ENCODE measurements around the gene ZNRF3. TPM values are rescaled to one million over a fixed set of nuclear protein-coding genes. Genes with fewer than 3 reads are reported as not detected.
"Not testable (repeated sequence)": the region's sequence is repeated elsewhere in the genome, so short reads cannot be mapped to it uniquely, and the experiment has no call there.

The ZNRF3 gene
- total and polyA plus RNA-seq, 4 donors: 8.9 to 13.0 (median 11.3) TPM

DNA sequence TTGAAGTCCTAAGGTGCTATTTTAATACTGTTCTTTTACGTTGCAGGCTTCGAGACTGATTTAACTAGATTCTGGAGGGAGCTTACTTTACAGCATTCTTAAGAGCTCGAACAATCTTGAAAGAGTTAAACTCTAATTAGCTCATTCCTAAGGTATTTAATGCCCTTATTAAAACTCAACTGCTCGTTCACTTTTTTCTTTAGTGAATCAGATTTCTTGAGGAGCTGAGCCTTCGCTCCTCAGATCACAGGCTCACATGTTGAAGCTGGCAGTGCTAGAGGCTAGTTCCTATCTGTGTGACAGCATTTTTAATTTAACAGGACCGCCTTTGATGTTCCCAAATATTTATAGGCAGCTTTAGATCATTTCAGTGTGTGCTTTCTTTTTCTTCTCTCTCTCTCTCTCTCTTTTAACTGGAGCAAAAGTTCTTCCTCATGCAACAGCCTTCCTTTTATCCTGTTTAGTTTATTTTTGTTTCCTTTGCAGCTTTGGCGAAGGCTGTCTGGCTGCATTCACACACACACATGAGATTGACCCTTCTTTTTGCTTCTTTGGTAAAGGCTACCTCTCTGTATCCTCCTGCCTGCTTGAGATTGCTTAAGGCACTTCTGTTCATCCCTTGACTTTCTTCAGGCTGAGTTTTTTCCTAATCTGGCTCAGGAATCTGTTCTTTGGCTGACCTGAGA is 21.0 kb downstream of the ZNRF3 start:
- H3K27me3 ChIP-seq (ENCODE audit: control insufficient read depth, insufficient read depth, low read length): no peaks in the 10 kb centered on the region
- peak overlapping the region; percentile 59 for H3K27ac ChIP-seq (ENCODE audit: low read depth, low read length)
- DNase-seq (ENCODE audit: low read depth in 4 of 6, low spot score in 6 of 6): peak in 2 of 6 donors; percentile 46 to 55
- no peak overlapping the region for H3K4me3 ChIP-seq (ENCODE audit: low read depth, low read length)
- H3K4me1 ChIP-seq (ENCODE audit: control insufficient read depth, insufficient read depth, low read length): peaks cover 34% of the 10 kb centered on the region
- 26% methylated on average over 3 of the region's 7 CpGs for WGBS (ENCODE audit: insufficient coverage)
- no peaks in the 10 kb centered on the region for H3K9me3 ChIP-seq (ENCODE audit: control insufficient read depth, insufficient read depth, low read length)
- no peaks in the 10 kb centered on the region for H3K36me3 ChIP-seq (ENCODE audit: control insufficient read depth, insufficient read depth, low read length)

DNA sequence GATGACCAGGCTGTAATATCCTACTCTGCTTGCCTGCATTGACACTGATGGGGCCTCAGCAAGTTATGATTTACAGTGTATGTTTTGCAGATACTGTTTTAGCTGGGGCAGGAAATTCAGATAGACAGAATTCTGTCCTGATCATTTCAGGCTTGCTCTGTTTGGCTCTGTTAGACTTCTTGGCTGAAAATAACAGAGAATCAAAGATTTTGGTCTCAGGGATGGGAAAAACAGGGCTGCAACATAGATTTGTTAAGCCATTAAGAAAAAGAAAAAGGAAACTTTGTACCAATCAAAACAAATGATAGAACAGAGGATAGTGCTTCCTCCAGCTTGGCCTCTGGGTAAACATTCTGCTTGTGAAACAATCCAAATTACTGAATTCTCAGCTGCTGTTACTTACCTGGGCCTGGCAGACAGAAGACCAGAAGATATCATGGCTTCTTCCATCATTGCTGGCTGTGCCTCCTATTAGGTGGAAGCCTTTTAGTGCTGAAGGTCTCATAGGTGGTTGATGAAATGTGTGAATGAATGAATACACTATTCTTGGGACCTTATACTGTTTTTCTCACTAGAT is 22.0 kb downstream of the ZNRF3 start:
- Histone ChIP-seq H3K4me3 (ENCODE audit: low read depth, low read length) (no peak overlapping the region), H3K27ac (ENCODE audit: low read depth, low read length) (peak overlapping the region; percentile 59), H3K4me1 (ENCODE audit: control insufficient read depth, insufficient read depth, low read length) (peaks cover 34% of the 10 kb centered on the region), H3K36me3 (ENCODE audit: control insufficient read depth, insufficient read depth, low read length) (no peaks in the 10 kb centered on the region), H3K27me3 (ENCODE audit: control insufficient read depth, insufficient read depth, low read length) (no peaks in the 10 kb centered on the region), H3K9me3 (ENCODE audit: control insufficient read depth, insufficient read depth, low read length) (no peaks in the 10 kb centered on the region)
- no peak for DNase-seq (ENCODE audit: low read depth in 4 of 6, low spot score in 6 of 6)

DNA sequence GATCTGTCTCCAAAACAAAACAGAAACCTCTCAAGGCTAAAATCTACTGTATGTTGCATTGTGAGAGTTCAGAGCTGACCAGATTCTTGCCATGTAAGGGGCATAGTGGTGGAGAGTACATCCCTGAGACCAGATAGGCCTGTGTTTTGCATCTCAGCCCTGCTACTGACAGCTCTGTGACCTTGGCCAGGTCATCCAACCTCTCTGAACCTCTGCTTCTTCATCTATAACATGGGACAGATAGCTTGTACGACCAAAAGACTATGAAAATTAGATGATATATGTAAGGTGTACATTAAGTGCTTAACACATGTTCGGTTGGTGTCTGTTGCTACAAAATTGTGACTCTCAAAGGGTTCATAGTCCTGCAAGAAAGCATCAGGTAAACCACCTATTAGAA is 22.9 kb downstream of the ZNRF3 start:
- Histone ChIP-seq H3K27ac (ENCODE audit: low read depth, low read length) (no peak overlapping the region), H3K4me3 (ENCODE audit: low read depth, low read length) (no peak overlapping the region)
- WGBS (ENCODE audit: insufficient coverage): 100% methylated on average over 1 of the region's 2 CpGs

DNA sequence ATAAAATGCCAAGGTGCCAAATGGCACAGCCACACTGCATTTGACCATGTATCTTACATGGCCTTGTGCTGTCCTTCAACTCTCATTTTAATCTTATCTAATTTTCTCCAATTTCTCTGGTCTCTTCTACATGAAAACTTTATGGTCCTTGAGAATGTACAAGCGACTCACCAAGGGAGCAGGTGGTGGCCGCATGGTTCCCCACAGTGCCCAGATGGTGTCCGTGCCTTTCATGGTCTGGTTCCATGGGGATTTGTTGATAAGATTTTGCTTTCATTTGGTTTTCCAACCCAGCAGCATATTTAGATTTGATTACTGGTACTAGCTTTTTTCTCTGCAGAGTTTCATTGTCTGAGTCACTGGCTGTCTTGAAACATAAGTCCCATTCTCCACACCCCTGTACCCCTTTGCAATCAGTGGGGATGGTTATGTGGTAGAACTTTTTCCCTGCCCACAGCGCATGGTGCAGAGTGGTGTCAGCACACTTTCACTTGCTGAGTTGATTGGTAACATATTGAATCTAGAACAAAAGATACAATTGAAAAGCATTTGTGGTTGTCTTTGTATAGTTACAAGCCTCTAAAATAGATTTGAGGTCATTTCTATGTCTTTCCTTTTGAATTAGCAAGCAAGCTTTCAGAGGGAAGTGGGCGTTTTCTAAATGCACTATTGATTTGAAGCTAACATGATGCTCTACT is 24.1 kb downstream of the ZNRF3 start:
- H3K36me3 ChIP-seq (ENCODE audit: control insufficient read depth, insufficient read depth, low read length): no peaks in the 10 kb centered on the region
- no peak for DNase-seq (ENCODE audit: low read depth in 4 of 6, low spot score in 6 of 6)
- no peaks in the 10 kb centered on the region for H3K27me3 ChIP-seq (ENCODE audit: control insufficient read depth, insufficient read depth, low read length)
- H3K27ac ChIP-seq (ENCODE audit: low read depth, low read length): no peak overlapping the region
- peaks cover 43% of the 10 kb centered on the region for H3K4me1 ChIP-seq (ENCODE audit: control insufficient read depth, insufficient read depth, low read length)
- no CpG with 5 or more reads among the region's 5 CpGs for WGBS (ENCODE audit: insufficient coverage)
- no peaks in the 10 kb centered on the region for H3K9me3 ChIP-seq (ENCODE audit: control insufficient read depth, insufficient read depth, low read length)
- H3K4me3 ChIP-seq (ENCODE audit: low read depth, low read length): no peak overlapping the region

More for the DNA sequence above, 22.9 kb downstream of the ZNRF3 start:
- Histone ChIP-seq H3K27me3 (ENCODE audit: control insufficient read depth, insufficient read depth, low read length) (no peaks in the 10 kb centered on the region), H3K4me1 (ENCODE audit: control insufficient read depth, insufficient read depth, low read length) (peaks cover 43% of the 10 kb centered on the region), H3K36me3 (ENCODE audit: control insufficient read depth, insufficient read depth, low read length) (no peaks in the 10 kb centered on the region), H3K9me3 (ENCODE audit: control insufficient read depth, insufficient read depth, low read length) (no peaks in the 10 kb centered on the region)
- no peak for DNase-seq (ENCODE audit: low read depth in 4 of 6, low spot score in 6 of 6)

DNA sequence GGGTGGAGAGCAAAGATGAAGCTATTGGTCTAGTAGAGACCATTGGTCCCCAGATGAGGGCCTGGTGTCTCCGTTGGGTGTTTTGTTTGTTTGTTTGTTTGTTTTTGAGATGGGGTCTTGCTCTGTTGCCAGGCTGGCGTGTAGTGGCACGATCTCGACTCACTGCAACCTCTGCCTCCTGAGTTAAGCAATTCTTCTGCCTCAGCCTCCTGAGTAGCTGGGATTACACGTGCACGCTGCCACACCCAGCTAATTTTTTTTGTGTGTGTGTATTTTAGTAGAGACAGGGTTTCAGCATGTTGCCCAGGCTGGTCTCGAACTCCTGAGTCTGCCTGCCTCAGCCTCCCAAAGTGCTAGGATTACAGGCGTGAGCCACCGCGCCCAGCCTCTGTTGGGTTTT is 25.4 kb downstream of the ZNRF3 start:
- not testable (repeated sequence) for H3K27me3 ChIP-seq (ENCODE audit: control insufficient read depth, insufficient read depth, low read length); H3K4me3 ChIP-seq (ENCODE audit: low read depth, low read length); H3K9me3 ChIP-seq (ENCODE audit: control insufficient read depth, insufficient read depth, low read length); H3K27ac ChIP-seq (ENCODE audit: low read depth, low read length); H3K36me3 ChIP-seq (ENCODE audit: control insufficient read depth, insufficient read depth, low read length); DNase-seq (ENCODE audit: low read depth in 4 of 6, low spot score in 6 of 6)
- peaks cover 33% of the 10 kb centered on the region for H3K4me1 ChIP-seq (ENCODE audit: control insufficient read depth, insufficient read depth, low read length)
- WGBS (ENCODE audit: insufficient coverage): 83% methylated on average over 10 of the region's 10 CpGs

DNA sequence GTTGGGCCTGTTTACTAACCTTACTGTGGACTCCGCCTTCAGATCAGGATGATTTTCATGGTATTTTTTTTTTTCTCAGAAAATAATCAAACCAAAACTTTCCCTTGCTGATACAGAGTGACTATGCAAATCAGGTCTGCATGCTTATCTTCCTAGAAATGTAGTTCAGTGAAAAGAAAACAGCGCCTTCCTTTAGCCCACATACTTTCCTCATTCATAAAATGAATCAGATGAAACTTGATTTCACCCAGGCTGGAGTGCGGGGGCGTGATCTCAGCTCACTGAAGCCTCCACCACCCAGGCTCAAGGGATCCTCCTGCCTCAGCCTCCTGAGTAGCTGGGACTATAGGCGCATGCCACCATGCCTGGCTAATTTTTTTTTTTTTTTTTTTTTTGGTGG is 26.0 kb downstream of the ZNRF3 start:
- Histone ChIP-seq H3K4me3 (ENCODE audit: low read depth, low read length) (no peak overlapping the region), H3K4me1 (ENCODE audit: control insufficient read depth, insufficient read depth, low read length) (peaks cover 30% of the 10 kb centered on the region), H3K27me3 (ENCODE audit: control insufficient read depth, insufficient read depth, low read length) (no peaks in the 10 kb centered on the region), H3K9me3 (ENCODE audit: control insufficient read depth, insufficient read depth, low read length) (no peaks in the 10 kb centered on the region), H3K27ac (ENCODE audit: low read depth, low read length) (no peak overlapping the region), H3K36me3 (ENCODE audit: control insufficient read depth, insufficient read depth, low read length) (no peaks in the 10 kb centered on the region)
- no peak for DNase-seq (ENCODE audit: low read depth in 4 of 6, low spot score in 6 of 6)
- WGBS (ENCODE audit: insufficient coverage): 87% methylated on average over 3 of the region's 5 CpGs

DNA sequence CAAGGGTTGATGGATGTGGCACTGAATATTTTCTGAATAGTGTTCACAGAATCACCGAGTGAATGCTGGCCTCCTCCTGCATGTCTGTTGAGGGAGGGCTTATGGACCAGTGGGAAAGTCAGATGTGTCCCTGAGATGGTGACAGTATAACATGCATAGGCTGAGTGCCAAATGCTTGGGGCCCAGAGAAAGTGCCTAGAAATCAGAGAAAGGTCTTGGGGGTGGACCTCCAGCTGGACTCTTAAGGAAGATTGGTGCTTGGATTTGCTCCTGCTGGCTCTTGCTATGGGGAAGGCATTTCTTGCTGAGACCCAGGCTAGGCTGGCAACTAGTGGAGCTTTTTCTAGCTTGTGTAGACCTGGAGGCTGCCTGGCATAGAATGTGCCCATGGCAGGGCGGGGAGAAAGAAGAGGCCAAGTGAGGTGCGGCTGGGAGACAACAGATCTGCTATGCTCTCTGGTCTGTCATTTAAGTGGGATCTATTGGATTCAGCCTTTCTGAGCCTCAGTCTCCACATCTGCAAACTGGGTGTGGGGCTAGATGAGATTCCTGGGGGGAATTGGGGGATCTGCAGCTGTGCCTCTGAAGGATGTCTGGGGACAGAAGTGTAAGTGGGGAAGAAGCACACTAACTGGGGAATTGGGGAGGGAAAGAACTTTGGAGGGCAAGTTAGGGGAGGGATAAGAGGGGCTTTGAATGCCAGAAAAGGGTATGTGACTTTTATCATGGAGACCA is 27.4 kb downstream of the ZNRF3 start:
- WGBS (ENCODE audit: insufficient coverage): 75% methylated on average over 3 of the region's 3 CpGs
- Histone ChIP-seq H3K27me3 (ENCODE audit: control insufficient read depth, insufficient read depth, low read length) (no peaks in the 10 kb centered on the region), H3K4me1 (ENCODE audit: control insufficient read depth, insufficient read depth, low read length) (peaks cover 26% of the 10 kb centered on the region), H3K9me3 (ENCODE audit: control insufficient read depth, insufficient read depth, low read length) (no peaks in the 10 kb centered on the region), H3K27ac (ENCODE audit: low read depth, low read length) (no peak overlapping the region), H3K4me3 (ENCODE audit: low read depth, low read length) (no peak overlapping the region), H3K36me3 (ENCODE audit: control insufficient read depth, insufficient read depth, low read length) (no peaks in the 10 kb centered on the region)
- no peak for DNase-seq (ENCODE audit: low read depth in 4 of 6, low spot score in 6 of 6)

DNA sequence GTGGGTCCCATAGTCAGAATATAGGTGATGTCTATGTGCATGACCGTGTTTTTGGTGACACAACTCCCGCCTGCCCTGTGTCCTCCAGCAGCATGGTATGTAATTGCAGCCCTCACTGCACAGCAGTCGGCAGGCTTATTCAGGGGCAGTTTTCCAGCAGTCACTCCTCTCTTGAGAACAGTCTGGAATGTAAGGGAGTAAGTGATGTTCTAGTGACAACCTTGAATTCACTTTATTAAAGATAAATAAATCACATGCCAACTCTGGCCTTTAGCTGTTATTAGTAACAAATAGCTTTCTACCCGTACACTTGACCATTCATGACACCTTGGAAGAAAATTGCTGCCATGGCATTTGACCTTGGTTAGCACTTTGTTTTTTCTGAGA is 27.9 kb downstream of the ZNRF3 start:
- Histone ChIP-seq H3K36me3 (ENCODE audit: control insufficient read depth, insufficient read depth, low read length) (no peaks in the 10 kb centered on the region), H3K27ac (ENCODE audit: low read depth, low read length) (peak overlapping the region; percentile 62), H3K27me3 (ENCODE audit: control insufficient read depth, insufficient read depth, low read length) (no peaks in the 10 kb centered on the region), H3K4me1 (ENCODE audit: control insufficient read depth, insufficient read depth, low read length) (peaks cover 24% of the 10 kb centered on the region), H3K4me3 (ENCODE audit: low read depth, low read length) (no peak overlapping the region), H3K9me3 (ENCODE audit: control insufficient read depth, insufficient read depth, low read length) (no peaks in the 10 kb centered on the region)
- 50% methylated on average over 2 of the region's 4 CpGs for WGBS (ENCODE audit: insufficient coverage)
- no peak for DNase-seq (ENCODE audit: low read depth in 4 of 6, low spot score in 6 of 6)

DNA sequence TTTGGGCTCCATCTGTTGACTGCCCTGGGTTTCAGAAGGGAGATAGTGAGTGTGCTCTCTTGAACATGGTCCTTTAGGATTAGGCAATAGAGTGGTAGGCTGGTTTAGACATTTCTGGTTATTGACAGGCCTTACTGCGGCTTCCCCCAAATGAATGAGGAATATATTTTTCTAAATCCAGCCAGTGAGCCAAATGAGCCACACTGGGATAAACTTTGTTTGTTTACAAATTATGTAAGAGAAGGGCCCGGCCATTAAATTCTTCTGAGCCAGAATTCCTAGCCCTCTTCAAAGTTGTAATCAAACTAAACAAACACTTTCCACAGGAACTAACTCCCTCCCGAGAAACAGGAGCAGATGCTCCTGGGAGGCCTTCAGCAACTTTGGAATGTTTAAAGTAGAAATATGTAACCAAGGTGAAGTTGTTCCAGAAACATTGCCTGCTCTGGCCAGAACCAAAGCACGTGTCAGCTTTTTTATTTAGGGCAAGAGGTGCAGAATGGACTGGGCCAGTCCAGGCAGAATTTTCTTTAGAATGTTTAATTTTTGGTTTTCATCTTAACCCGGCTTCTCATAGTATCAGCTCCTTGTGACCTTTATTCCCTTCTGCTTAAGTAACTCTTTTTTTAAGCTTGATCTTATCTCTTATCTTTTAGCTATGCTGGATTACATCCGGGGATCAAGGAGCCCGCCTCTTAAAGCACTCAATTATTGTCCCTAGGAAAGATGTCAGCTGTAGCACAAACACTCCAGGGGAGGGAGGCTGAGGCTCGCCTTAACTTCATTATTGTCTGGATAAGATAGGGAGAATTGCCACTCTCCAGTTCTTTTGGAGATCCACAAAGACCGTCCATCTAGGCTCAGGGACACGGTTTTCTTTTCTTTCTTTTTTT is 28.7 kb downstream of the ZNRF3 start:
- WGBS (ENCODE audit: insufficient coverage): 57% methylated on average over 1 of the region's 10 CpGs
- no peaks in the 10 kb centered on the region for H3K36me3 ChIP-seq (ENCODE audit: control insufficient read depth, insufficient read depth, low read length)
- H3K27me3 ChIP-seq (ENCODE audit: control insufficient read depth, insufficient read depth, low read length): no peaks in the 10 kb centered on the region
- H3K9me3 ChIP-seq (ENCODE audit: control insufficient read depth, insufficient read depth, low read length): no peaks in the 10 kb centered on the region
- peak overlapping the region; percentile 62 for H3K27ac ChIP-seq (ENCODE audit: low read depth, low read length)
- H3K4me1 ChIP-seq (ENCODE audit: control insufficient read depth, insufficient read depth, low read length): peaks cover 24% of the 10 kb centered on the region
- DNase-seq (ENCODE audit: low read depth in 4 of 6, low spot score in 6 of 6): peak in 1 of 6 donors; percentile 46
- H3K4me3 ChIP-seq (ENCODE audit: low read depth, low read length): no peak overlapping the region
